ENCODE results near the gene AAMP.

The AAMP gene

DNA sequence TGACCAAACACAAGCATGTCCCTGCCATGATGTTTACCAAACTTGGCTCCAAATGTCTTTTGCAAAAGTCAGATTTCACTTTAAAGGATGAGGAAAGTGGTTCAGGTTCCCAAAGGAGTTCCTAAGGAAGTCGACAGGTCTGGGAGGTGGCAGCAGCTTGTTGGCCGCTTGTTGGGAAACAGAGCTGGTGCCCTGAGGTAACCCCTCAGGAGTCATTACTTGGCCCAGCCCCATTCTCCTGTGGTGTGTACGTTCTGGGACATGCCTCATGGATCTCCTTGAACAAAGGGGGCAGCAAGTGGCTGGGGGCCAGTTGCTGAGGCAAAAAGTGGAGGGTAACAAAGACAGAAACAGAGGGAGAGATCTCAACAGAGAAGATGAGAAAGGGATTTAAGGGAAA, 11.5 kb upstream of the AAMP start:
- Histone ChIP-seq H3K9me3 (ENCODE audit: control insufficient read depth, insufficient read depth, low read depth, low read length) (no peaks in the 10 kb centered on the region), H3K4me3 (ENCODE audit: low read depth, low read length) (no peak overlapping the region), H3K27ac (ENCODE audit: extremely low read depth, low read depth, low read length) (no peak overlapping the region), H3K36me3 (ENCODE audit: control insufficient read depth in 2 of 2, insufficient read depth in 1 of 2, low read length in 2 of 2) (peaks cover 0 to 52% of the 10 kb centered on the region in 2 experiments; a peak in 2 of 3 replicates), H3K4me1 (ENCODE audit: control insufficient read depth, insufficient read depth, low read length) (no peaks in the 10 kb centered on the region)
- ChIA-PET POLR2A (no interaction called here), CTCF (no interaction called here)
- TF ChIP-seq WT1 (tag by site-specific recombination; IDR thresholded peaks at IDR 0.05) (no peak), ZSCAN5A (tag by site-specific recombination; IDR thresholded peaks at IDR 0.05) (no peak), ZNF274 (IDR thresholded peaks at IDR 0.05; ENCODE audit: low read length) (no peak), ZNF274 (tag by site-specific recombination; IDR thresholded peaks at IDR 0.05; ENCODE audit: borderline replicate concordance) (no peak), ZSCAN30 (tag by site-specific recombination; IDR thresholded peaks at IDR 0.05) (no peak), ZNF239 (tag by site-specific recombination; IDR thresholded peaks at IDR 0.05) (no peak), ZNF416 (tag by site-specific recombination; IDR thresholded peaks at IDR 0.05) (no peak), ZNF114 (tag by site-specific recombination; IDR thresholded peaks at IDR 0.05) (no peak), ZNF837 (tag by site-specific recombination; IDR thresholded peaks at IDR 0.05) (no peak), PBX3 (CRISPR knock-in tag; IDR thresholded peaks at IDR 0.05) (no peak), ZNF792 (tag by site-specific recombination; IDR thresholded peaks at IDR 0.05) (no peak), OVOL3 (tag by site-specific recombination; IDR thresholded peaks at IDR 0.05) (no peak), ZNF24 (tag by site-specific recombination; IDR thresholded peaks at IDR 0.05) (no peak), ZNF157 (tag by site-specific recombination; IDR thresholded peaks at IDR 0.05) (no peak), ZNF112 (tag by site-specific recombination; IDR thresholded peaks at IDR 0.05) (no peak), ZNF341 (tag by site-specific recombination; IDR thresholded peaks at IDR 0.05; ENCODE audit: low read depth) (no peak)
- TF ChIP-seq, protein P1, sequence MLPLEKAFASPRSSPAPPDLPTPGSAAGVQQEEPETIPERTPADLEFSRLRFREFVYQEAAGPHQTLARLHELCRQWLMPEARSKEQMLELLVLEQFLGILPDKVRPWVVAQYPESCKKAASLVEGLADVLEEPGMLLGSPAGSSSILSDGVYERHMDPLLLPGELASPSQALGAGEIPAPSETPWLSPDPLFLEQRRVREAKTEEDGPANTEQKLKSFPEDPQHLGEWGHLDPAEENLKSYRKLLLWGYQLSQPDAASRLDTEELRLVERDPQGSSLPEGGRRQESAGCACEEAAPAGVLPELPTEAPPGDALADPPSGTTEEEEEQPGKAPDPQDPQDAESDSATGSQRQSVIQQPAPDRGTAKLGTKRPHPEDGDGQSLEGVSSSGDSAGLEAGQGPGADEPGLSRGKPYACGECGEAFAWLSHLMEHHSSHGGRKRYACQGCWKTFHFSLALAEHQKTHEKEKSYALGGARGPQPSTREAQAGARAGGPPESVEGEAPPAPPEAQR (tag by site-specific recombination; IDR thresholded peaks at IDR 0.05): no peak
- TF ChIP-seq, protein P2, sequence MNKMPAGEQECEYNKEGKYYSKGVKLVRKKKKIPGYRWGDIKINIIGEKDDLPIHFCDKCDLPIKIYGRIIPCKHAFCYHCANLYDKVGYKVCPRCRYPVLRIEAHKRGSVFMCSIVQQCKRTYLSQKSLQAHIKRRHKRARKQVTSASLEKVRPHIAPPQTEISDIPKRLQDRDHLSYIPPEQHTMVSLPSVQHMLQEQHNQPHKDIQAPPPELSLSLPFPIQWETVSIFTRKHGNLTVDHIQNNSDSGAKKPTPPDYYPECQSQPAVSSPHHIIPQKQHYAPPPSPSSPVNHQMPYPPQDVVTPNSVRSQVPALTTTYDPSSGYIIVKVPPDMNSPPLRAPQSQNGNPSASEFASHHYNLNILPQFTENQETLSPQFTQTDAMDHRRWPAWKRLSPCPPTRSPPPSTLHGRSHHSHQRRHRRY (tag by site-specific recombination; IDR thresholded peaks at IDR 0.05): no peak
- TF ChIP-seq, protein P3, sequence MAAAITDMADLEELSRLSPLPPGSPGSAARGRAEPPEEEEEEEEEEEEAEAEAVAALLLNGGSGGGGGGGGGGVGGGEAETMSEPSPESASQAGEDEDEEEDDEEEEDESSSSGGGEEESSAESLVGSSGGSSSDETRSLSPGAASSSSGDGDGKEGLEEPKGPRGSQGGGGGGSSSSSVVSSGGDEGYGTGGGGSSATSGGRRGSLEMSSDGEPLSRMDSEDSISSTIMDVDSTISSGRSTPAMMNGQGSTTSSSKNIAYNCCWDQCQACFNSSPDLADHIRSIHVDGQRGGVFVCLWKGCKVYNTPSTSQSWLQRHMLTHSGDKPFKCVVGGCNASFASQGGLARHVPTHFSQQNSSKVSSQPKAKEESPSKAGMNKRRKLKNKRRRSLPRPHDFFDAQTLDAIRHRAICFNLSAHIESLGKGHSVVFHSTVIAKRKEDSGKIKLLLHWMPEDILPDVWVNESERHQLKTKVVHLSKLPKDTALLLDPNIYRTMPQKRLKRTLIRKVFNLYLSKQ (tag by site-specific recombination; IDR thresholded peaks at IDR 0.05; ENCODE audit: borderline replicate concordance): no peak
- TF ChIP-seq, protein P4, sequence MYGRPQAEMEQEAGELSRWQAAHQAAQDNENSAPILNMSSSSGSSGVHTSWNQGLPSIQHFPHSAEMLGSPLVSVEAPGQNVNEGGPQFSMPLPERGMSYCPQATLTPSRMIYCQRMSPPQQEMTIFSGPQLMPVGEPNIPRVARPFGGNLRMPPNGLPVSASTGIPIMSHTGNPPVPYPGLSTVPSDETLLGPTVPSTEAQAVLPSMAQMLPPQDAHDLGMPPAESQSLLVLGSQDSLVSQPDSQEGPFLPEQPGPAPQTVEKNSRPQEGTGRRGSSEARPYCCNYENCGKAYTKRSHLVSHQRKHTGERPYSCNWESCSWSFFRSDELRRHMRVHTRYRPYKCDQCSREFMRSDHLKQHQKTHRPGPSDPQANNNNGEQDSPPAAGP (tag by site-specific recombination; IDR thresholded peaks at IDR 0.05): no peak
- TF ChIP-seq, protein P5, sequence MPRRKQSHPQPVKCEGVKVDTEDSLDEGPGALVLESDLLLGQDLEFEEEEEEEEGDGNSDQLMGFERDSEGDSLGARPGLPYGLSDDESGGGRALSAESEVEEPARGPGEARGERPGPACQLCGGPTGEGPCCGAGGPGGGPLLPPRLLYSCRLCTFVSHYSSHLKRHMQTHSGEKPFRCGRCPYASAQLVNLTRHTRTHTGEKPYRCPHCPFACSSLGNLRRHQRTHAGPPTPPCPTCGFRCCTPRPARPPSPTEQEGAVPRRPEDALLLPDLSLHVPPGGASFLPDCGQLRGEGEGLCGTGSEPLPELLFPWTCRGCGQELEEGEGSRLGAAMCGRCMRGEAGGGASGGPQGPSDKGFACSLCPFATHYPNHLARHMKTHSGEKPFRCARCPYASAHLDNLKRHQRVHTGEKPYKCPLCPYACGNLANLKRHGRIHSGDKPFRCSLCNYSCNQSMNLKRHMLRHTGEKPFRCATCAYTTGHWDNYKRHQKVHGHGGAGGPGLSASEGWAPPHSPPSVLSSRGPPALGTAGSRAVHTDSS (tag by site-specific recombination; IDR thresholded peaks at IDR 0.05): no peak

Data from HEK293 (cell line).